Mononuclear cell (primary cell): Measurements from ENCODE around the gene PPM1B. TPM values are rescaled to one million over a fixed set of nuclear protein-coding genes. Genes with fewer than 3 reads are reported as not detected.
"Not testable (repeated sequence)": the region's sequence is repeated elsewhere in the genome, so short reads cannot be mapped to it uniquely, and the experiment has no call there.

ENCODE experiments used
- H3K27me3 ChIP-seq: 2 replicates; pipeline ENCODE4 v1.6.0; 2011; ENCODE audit warnings: low read length, control low read depth; ENCODE audit not compliant: insufficient read depth
- H3K4me1 ChIP-seq: 2 replicates; pipeline ENCODE4 v1.5.1; 2011; ENCODE audit warnings: mild to moderate bottlenecking, low read length, control low read depth; ENCODE audit not compliant: insufficient read depth
- H3K4me3 ChIP-seq: 2 replicates; pipeline ENCODE4 v1.5.1; 2011; ENCODE audit warnings: mild to moderate bottlenecking, low read length, moderate library complexity
- H3K9me3 ChIP-seq: 2 replicates; pipeline ENCODE4 v1.5.1; 2011; ENCODE audit warnings: low read depth, mild to moderate bottlenecking, control low read depth, low read length
- total RNA-seq: library from RNA; depleted of rRNA; stranded (reverse); fragments of >200 nt; gene quantifications from one replicate; pipeline ENCODE4 v1.2.3, GENCODE V29; 2012

Gene PPM1B
- 112 TPM for total RNA-seq

DNA sequence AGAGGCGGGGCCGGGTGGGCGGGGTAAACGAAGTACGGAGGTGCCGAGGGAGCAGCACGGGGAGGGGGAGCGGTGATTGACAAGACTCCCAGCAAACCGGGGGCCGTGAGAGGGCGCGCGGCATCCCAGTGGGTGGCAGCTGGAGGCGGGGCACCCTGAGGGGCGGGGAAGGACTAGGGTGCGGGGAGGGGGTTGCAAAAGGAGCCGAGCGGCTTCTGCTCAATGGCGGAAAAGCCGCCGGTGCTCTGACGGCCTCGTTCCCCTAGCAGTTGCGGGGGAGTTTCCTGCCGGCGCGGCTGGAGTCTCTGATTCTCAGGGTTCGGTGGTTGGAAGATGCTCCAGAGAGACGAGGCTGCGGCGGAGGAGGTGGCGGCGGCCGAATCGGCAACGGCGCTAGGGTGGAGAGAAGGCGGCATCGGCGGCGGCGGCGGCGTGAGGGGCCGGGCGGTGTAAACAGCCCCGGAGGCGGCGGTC lies at the start of gene PPM1B:
Gene PPM1B (plus strand): TSS at position 195 of the 474 bp plus-strand sequence. CDS start 32,325 bp downstream, outside the sequence.
- Histone ChIP-seq H3K4me1 (peaks cover 24% of the 10 kb centered on the region), H3K9me3 (no peaks in the 10 kb centered on the region), H3K27me3 (no peaks in the 10 kb centered on the region), H3K4me3 (peak within 1 kb of the TSS; percentile 97)

DNA sequence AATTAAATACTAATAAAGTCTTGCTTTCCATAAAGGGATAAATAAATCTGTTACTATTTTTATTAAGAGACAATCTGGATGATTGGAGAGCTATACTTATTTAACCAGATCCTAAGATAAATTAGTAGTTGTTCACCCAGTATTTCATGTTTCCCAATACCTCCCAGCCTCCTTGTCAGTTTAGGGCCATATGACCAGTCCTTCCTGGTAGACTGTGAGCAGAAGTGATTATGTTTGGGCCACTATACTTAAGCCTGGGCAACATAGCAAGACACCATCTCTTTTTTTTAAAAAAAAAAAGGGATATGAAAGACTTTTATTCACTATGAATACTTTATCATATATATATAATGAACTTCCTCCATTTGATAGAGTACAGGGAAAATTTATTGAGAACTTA lies 48.8 kb upstream of the PPM1B start:
- Histone ChIP-seq H3K27me3 (no peaks in the 10 kb centered on the region), H3K9me3 (no peaks in the 10 kb centered on the region), H3K4me3 (no peak overlapping the region)

DNA sequence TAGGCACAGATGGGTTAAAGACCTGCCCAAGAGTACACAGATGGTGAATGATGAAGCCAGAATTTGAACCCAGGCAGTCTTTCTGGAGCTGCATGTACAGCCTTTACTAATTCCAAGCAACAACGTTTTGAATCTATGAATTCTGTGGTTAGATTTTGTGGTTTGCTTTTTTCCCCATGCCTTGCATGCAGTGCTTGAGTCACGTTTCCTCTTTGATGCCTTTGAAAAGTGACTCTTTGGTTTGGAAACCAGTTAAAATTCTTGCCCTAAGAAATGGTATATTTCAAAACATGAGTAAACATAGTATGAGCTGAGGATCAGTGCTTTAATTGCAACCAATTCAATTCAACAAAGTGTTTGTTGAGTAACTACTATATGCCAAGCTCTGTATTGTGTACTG lies 48.2 kb upstream of the PPM1B start:
- Histone ChIP-seq H3K4me3 (no peak overlapping the region), H3K4me1 (peaks cover 17% of the 10 kb centered on the region), H3K27me3 (no peaks in the 10 kb centered on the region), H3K9me3 (no peaks in the 10 kb centered on the region)

More for the DNA sequence above, 48.8 kb upstream of the PPM1B start:
- H3K4me1 ChIP-seq = peaks cover 17% of the 10 kb centered on the region

DNA sequence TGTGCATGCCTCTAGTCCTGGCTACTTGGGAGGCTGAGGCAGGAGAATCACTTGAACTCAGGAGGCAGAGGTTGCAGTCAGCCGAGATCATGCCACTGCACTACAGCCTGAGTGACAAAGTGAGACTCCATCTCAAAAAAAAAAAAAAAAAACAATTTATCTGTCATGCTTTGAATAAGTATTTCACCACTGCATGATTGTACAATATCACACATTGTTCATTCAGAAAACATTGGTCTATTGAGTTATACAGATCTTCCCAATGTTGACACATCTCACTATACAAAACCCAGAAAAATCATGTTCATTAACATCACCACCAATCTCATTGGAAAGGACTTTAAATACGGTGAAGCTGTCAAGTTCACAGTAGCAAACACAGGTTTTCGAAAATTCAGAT lies 46.8 kb upstream of the PPM1B start:
- Histone ChIP-seq H3K4me1 (peaks cover 17% of the 10 kb centered on the region), H3K4me3 (no peak overlapping the region), H3K9me3 (no peaks in the 10 kb centered on the region), H3K27me3 (no peaks in the 10 kb centered on the region)

DNA sequence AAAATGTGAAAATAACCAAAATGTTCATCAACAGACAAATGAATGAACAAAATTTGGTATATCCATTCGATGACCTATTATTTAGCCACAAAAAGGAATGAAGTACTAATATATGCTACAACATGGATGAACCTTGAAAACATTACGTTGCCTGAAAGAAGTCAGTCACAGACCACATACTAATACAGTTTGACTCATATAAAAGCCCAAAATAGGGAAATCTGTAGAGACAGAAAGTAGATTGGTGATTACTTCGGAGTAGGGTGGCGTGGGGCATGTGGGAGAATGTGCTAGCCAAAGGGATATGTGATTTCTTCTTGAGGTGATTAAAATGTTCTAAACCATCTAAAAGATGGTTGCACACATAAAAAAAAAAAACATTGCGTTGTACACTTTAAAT lies 44.2 kb upstream of the PPM1B start:
- no peaks in the 10 kb centered on the region for H3K27me3 ChIP-seq
- H3K4me3 ChIP-seq = no peak overlapping the region
- no peaks in the 10 kb centered on the region for H3K9me3 ChIP-seq
- peaks cover 17% of the 10 kb centered on the region for H3K4me1 ChIP-seq

DNA sequence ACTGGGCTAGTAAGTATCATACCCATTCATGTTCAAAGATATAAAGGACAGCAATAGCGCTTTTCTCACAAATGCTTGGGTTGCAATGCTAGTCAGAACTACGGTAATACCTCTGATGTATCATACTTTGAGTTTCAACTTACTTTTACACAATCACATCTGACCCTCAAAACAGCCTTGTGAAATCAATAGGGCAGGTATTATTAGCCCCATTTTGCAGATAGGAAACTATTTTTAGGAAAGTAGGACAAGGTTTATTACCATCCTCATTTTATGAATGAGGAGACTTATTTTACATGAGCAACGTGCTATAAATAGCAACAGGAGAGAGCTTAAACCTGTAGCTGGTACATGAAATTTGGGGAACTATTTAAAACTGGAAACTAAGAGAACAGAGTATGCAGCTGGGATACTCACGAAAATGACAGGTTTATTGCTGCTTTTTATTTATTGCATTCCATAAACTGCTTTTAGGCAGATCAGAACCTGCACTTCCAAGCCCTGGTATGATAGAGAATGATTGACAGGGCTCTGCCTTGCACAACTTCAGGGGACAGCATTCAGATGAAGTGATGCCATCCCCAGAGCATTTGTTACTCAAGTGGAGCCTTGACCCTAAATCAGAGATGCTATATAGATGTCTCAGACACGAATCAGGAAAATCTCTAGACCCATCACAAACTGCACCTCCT lies 42.4 kb upstream of the PPM1B start:
- Histone ChIP-seq H3K27me3 (no peaks in the 10 kb centered on the region), H3K4me3 (no peak overlapping the region), H3K4me1 (peaks cover 8% of the 10 kb centered on the region), H3K9me3 (no peaks in the 10 kb centered on the region)

DNA sequence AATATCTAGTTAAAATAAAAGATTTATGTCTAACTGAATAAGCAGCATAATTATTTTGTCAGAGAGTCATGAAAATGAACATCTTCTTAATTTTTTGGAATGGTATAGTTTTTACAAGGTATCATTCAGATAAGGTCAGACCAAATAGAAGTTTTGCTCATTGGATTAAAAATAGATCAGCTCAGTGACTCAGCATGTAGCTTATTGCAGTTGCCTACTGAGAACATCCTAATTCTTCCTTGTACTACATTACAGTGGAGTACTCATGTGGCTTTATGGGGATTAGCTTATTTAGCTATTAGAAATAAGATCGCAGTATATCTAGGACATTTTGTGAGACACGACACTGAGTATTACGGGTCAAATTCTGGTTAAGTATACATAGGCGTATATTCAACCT lies 38.2 kb upstream of the PPM1B start:
- Histone ChIP-seq H3K4me3 (no peak overlapping the region), H3K4me1 (peaks cover 3% of the 10 kb centered on the region), H3K9me3 (no peaks in the 10 kb centered on the region), H3K27me3 (no peaks in the 10 kb centered on the region)

DNA sequence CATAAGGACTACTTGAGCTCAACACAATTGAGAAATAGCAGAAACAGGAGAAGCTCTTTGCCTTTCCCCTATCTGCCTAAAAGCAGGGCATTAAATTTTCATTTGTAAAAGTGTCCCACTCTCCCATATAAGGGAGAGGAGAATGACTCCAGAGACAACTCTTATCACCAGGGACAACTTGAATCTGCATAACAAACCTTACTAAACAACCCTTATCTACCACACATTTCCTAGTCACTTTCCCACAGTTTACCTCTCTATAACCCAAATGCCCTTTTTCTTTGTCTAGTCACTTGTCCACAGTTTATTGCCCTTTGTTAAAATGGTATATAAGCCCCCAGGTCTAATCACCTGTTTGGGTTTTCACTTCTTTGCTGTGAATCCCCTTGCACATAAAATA lies 37.5 kb upstream of the PPM1B start:
- no peaks in the 10 kb centered on the region for H3K9me3 ChIP-seq
- peaks cover 3% of the 10 kb centered on the region for H3K4me1 ChIP-seq
- no peak overlapping the region for H3K4me3 ChIP-seq
- no peaks in the 10 kb centered on the region for H3K27me3 ChIP-seq

DNA sequence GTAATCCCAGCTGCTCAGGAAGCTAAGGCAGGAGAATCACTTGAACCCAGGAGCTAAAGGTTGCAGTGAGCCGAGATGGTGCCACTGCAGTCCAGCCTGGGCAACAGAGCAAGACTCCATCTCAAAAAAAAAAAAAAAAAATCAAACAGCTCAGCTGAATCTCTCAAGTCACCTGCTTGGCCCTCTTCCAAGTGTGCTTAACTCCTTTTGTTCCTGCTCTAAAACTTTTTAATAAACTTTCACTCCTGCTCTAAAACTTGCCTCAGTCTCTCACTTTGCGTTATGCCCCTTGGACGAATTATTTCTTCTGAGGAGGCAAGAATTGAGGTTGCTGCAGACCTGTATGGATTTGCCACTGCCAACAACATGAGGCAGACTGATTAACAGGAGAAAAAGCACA lies 35.1 kb upstream of the PPM1B start:
- H3K4me1 ChIP-seq, H3K4me3 ChIP-seq, H3K9me3 ChIP-seq, H3K27me3 ChIP-seq: not testable (repeated sequence)

DNA sequence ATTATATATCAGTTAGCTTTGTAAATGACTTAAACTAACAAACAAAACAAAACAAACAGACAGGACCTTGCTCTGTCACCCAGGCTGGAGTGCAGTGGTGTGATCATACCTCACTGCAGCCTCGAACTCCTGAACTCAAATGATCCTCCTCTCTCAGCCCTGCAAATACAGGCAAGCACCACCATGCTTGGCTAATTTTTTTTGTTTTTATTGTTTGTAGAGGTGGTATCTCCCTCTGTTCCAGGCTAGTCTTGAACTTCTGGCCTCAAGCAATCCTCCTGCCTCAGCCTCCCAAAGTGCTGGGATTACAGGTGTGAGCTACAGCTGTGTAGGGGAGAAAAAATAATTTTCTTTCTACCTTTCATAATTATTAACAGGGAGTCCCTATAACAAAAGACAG lies 33.8 kb upstream of the PPM1B start:
- H3K27me3 ChIP-seq = no peaks in the 10 kb centered on the region
- no peaks in the 10 kb centered on the region for H3K9me3 ChIP-seq
- H3K4me3 ChIP-seq = no peak overlapping the region
- peaks cover 3% of the 10 kb centered on the region for H3K4me1 ChIP-seq

DNA sequence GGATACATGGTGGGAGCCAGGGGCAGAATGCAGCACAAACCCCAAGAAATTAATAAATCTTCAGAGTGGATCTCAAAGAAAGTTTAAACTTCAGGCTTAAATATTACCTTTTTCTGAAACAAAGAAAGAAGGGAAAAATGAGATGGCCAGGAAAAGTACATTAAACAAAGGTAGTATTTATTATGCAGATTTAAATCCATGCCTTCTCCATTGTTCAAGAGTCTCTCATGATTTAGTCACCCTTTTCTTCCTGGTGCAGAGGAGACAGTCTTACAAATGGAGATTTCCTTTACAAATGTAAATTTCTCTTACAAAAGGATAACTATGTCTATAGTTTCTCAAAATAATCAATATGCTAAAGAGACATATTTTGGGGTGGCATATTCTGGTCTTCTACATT lies 33.4 kb upstream of the PPM1B start:
- peaks cover 3% of the 10 kb centered on the region for H3K4me1 ChIP-seq
- H3K27me3 ChIP-seq = no peaks in the 10 kb centered on the region
- H3K9me3 ChIP-seq = no peaks in the 10 kb centered on the region
- H3K4me3 ChIP-seq = no peak overlapping the region

DNA sequence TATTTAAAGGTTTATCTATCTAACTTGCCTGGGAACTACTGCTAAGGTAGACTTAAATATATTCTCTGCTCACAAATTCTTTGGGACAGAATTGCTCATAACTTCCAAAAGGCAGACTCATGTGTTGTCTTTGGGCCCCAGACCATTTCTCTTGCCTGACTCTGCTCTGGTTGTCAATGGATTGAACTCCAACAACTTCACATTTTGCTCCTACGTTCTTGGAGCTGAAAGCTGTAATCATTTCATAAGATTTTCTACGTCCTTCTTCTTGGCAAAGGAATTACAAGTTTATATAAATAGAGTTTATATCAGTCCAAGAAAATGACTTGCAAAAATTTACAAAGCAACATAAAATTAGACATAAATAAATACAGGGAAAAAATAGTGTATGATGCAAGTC lies 32.9 kb upstream of the PPM1B start:
- no peaks in the 10 kb centered on the region for H3K4me1 ChIP-seq
- H3K9me3 ChIP-seq = no peaks in the 10 kb centered on the region
- no peak overlapping the region for H3K4me3 ChIP-seq

DNA sequence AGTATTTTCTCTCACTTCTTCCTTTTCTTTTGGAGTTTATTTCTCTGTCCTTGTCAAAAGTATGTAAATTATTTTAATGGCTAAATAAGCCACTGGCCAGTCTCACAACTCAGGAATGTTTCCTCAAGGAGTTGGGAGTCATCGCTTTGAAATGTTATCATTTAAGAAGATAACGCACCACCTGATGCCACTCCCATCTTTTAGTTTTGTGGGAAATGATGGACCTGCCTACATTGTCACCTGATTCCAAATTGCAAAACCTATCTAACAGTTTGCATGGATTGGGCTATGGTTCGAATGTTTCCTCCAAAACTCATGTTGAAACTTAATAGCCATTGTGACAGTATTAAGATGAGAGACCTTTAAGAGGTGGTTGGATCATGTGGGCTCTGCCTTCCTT lies 32.4 kb upstream of the PPM1B start:
- no peaks in the 10 kb centered on the region for H3K4me1 ChIP-seq
- H3K4me3 ChIP-seq = no peak overlapping the region
- H3K27me3 ChIP-seq = no peaks in the 10 kb centered on the region
- no peaks in the 10 kb centered on the region for H3K9me3 ChIP-seq

More for the DNA sequence above, 32.9 kb upstream of the PPM1B start:
- no peaks in the 10 kb centered on the region for H3K27me3 ChIP-seq

DNA sequence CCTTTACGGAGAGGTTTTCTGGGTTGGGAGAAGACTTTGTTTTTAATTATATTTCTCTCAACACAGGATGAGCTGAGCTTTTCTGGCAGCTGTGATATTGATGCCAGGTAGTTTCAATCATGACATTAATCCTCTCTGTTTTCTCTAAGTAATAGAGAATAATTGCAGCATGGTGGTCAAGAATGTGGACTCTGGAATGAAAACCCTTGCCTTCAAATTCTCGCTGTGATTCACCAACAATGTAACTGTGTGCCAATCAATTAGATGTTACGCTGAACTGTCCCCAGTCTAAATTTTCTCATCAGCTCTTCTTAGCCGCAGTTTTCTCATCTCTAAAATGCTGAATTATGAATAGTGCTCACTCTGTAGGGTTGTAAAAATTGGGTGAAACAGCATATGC lies 31.6 kb upstream of the PPM1B start:
- no peaks in the 10 kb centered on the region for H3K4me1 ChIP-seq
- no peaks in the 10 kb centered on the region for H3K27me3 ChIP-seq
- H3K4me3 ChIP-seq = no peak overlapping the region
- no peaks in the 10 kb centered on the region for H3K9me3 ChIP-seq

DNA sequence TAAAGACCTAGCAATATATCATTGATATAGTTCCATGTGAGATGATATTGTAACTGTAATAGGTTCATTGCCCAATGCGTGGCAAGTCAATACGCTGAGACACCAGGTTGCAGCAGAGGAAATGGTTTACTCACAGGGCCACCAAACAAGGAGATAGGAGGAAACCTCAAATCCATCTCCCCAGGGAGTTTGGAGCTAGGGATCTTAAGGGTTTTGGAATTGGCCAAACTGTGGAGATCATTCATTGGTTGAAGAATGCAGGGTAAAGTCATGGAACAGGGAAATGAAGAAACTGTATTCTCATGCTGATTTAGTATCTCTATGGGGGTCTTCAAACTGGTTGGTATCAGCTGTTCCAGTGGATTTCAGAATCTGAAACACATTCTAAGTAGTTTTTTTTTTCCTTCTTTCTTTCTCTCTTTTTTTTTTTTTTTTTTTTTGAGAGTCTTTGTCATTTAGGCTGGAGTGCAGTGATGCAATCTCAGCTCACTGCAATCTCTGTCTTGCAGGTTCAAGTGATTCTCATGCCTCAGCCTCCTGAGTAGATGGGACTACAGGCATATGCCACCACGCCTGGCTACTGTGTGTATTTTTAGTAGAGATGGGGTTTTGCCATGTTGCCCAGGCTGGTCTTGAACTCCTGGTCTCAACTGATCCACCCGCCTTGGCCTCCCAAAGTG lies 30.7 kb upstream of the PPM1B start:
- Histone ChIP-seq H3K27me3 (no peaks in the 10 kb centered on the region), H3K4me3 (no peak overlapping the region), H3K9me3 (no peaks in the 10 kb centered on the region), H3K4me1 (no peaks in the 10 kb centered on the region)

DNA sequence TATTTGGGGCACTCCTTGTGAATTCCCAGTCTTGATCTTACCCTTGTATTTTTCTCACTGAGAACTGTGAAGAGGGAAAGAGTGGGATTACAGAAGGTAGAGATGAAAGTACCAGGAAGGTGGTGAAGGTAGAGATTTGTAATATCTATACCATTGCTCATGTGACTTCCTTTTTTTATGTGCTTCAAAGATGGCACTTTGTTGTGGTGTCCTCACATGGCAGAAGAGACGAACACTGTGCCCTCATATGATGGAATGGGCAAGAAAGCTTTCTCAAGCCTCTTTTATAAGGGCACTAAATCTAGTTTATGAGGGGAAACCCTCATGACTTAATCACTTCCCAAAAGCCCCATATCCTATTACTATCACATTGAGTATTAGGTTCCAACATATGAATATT lies 28.9 kb upstream of the PPM1B start:
- Histone ChIP-seq H3K27me3 (no peaks in the 10 kb centered on the region), H3K4me1 (no peaks in the 10 kb centered on the region), H3K9me3 (no peaks in the 10 kb centered on the region), H3K4me3 (no peak overlapping the region)
